NOMO-1 (cell line): ENCODE data around the gene SOHLH1.

Experiments used
- DNase-seq, 2 experiments: peaks; one replicate each; lab custom pipeline; 2025; ENCODE audit not compliant: unreplicated experiment in 2 of 2; lab: John Stamatoyannopoulos, UW

SOHLH1 gene

DNA sequence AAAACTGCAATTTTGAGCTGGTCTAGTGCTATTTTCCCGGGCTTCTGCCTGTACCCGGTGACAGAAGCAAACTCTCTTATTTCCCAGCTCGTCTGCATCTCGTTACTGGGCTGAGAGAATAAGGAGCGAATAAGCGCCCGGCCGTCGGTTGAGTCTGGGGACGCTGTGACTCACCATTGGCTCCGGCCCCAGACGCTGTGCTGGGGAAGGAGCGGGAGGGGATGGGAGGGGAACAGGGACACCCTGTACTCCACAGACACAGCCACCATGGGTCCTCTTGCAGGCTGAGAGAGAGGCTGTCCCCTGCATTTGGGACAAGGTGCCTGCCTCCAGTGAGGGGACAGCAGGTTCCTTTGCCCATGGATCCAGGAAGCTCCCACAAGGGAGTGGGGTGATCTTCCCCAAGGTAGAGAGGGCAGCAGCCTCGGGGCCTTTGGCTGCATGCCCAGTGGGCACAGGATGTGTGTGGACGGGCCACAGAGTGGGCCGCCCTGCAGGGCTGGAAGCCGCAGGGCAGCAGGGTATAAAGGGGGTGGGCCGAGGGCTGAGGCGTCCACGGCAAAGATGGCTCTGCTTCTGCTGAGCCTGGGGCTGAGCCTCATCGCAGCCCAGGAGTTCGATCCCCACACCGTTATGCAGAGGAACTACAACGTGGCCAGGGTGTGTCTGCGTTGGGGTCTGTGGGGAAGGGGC is 36.4 kb downstream of the SOHLH1 start, which contains the start of gene LCN9:
Gene LCN9 (plus strand): TSS at position 552 of the 693 bp plus-strand sequence. CDS start 13 bp downstream, at position 565.
- DNase-seq: no peak

DNA sequence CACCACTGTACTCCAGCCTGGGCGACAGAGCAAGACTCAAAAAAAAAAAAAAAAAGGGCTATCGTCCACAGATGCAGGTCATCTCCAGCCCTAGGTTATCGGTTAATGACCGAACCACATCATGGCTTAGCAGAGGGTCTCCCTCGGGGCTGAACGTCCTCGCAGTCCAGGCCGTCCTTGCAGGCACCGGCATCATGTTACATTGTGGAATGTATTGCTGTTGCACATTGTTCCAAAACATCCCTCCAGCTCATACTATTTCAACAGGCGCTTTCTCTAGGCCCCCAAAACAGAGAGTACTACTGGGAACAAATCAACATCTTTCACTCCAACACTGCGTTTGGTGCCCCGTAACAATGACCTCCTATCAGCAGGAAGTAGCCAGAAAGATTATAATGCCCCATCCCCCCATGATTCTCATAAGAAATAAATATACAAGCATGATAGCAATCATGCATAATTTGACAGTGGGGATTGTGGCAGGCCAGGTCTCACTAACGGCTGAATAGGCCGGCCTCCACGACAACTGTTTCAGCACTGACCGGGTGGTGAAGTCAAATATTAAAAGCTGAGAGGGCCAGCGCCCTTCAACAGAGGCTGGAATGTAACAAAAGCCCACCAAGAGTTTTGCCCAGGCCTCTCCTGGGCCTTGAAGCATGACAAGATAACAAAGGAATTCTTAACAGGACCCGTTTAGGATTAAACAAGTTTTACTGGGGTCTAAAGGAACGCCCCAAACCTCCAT is 37.3 kb downstream of the SOHLH1 start:
- DNase-seq: no peak

DNA sequence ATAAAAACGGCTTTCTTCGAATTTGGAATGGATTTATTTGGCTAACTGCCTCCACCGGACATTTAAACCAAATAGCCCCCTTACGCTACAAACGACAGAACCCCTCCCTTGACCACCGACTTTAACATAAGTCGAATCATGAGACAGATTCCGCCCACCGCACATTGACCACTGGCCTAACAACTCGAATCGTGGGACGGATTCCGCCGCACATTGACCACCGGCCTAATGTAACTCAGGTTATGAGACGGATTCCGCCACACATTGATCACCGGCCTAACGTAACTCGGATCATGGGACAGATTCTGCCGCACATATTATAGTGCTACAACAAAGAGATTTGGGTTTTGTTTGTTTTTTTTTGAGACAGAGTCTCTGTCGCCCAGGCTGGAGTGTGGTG is 38.9 kb downstream of the SOHLH1 start:
- no peak for DNase-seq

DNA sequence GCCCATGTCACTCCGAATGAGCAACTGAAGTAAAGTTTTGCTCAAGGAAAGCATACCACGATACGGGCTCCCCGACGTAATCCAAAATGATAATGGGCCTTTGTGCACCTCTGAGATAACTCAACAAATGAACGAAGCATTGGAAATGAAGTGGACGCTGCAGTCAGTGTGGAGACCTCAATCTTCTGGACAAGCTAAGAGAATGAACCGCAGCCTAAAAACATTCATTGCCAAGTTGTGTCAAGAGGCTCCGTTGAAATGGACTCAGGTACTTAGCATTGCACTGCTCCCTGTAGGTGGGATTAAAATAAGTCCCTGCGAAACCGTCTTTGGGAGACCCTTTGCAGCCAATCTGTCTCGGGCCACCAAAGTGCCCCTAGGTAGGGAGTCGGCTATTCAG is 40.0 kb downstream of the SOHLH1 start:
- DNase-seq: no peak

DNA sequence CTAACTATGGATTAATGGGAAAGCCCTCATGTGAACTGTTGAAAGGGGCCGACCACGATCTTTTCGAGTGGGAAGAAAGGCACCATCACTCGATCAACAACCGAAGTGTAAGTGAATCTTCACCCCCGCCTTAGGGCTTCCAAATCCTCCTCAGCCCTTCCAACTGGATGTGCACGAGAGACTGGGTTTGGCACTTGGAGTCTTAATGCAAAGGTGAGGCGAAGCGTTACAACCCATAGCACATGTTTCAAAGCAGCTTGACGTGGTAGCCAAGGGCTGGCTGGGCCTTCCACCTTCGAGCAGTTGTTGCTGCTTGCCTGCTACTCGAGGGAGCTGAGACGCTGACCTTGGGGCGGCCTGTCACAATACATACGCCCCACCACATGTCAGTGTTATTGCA is 41.9 kb downstream of the SOHLH1 start:
- DNase-seq: no peak

DNA sequence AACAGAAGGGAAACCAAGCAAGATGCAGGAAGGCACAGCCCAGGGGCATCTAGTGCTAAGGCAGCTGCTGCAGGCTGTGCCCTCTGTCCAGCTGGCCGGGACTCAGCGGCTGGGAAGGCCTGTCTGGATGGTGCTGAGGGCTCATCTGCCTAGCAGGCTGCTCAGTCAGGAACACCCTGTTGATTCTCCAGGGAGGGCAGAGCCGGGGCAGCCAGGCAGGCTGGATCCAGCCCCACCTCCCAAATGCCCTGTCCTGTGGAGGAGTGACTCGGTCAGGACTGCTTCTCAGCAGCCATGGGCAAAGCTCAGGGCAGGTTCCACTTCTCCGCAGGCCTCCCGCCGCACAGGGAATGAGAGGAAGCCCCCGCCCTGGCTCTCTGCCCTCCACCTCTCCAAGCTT is 44.0 kb downstream of the SOHLH1 start:
- DNase-seq: no peak

DNA sequence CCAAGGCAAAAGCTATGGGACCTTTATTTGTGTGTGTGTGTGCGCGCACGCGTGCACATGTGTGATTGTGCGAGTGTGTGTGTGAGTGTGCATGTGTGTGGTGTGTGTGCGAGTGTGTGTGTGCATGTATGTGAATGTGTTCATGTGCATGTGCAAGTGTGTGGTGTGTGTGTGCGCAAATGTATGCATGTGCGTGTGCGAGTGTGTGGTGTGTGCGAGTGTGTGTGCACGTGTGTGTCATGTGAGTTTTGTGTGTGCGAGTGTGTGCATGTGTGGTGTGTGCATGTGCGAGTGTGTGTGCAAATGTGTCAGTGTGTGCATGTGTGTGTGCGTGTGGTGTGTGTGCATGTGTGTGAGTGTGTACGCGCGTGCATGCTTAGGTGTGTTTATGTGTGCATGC is 48.9 kb downstream of the SOHLH1 start:
- no peak for DNase-seq

DNA sequence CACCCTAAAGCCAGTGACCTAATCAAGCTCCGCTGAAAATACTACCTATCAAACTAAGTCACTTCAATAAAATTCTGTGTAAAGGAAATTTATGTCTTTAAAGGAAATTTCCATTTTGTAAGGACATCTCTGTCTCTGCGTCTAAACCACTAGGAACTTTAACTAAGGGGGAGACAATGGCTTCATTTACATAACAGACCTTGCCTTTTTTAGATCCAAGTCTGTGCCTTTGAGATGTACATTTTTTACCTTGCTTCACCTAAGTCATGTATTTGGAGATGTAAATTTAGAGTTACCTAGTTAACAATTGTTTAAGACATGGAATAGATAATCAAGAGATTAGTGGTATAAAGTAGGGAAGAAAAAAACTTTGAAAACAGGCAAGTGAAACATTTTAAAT is 49.8 kb downstream of the SOHLH1 start:
- DNase-seq: no peak

DNA sequence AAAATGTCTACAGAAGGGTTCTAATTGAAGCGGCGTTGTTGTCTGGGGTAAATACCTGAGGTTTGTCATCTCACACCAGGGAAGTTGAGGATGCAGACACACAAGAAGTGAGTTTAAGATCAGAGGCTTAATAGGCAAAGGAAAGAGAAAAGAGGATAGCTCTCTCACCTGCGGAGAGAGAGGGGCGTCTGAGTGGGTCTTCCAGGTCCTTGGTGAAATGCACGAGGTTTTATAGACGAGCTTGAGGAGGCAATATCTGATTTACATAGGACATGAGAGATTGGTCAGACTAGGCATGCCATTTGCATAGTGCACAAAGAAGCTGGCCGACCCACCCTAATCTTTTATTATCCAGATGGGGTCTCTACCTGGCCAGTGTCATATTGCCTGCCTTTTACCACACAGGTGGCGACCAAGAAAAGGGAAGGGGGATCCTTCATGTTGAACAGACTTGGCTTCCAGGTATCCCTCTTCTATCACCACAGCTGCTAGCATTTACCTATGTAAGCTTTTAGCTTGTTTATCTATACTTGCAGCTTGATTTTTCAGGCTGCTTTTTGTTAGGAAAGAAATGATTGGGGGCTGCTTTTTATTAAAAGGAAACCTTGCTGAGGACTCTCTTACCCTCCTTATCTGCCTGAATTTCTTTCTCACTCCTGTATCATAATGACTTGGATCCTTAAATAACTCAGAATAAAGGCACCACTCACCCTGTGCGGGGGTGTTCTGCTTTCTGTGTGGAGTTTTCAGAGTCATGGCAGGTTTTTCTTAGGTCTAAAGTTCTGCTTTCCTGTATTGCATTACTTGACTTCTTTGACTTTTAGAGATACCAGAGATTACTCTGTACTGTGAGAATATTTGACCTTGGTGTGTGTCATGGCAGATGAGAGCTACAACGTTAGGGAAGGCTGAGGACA is 50.5 kb downstream of the SOHLH1 start:
- no peak for DNase-seq

DNA sequence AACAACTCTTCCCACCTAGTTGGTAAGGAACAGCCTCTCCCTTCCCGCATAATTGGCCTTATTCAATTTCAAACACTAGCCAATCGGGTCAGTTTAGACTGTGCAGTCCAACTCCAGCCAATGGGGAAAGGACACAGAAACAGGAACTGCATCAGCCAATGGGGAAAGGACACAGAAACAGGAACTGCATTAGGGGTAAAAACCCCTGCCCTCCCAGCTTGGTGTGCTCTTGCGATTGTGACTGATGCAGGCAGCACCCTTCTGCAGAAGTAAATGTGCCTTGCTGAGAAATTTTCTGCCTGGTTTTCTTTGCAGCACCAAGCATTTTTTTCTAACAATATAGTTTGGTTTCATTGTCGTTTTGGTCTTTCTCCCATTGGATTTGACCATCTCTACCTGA is 51.4 kb downstream of the SOHLH1 start:
- no peak for DNase-seq

DNA sequence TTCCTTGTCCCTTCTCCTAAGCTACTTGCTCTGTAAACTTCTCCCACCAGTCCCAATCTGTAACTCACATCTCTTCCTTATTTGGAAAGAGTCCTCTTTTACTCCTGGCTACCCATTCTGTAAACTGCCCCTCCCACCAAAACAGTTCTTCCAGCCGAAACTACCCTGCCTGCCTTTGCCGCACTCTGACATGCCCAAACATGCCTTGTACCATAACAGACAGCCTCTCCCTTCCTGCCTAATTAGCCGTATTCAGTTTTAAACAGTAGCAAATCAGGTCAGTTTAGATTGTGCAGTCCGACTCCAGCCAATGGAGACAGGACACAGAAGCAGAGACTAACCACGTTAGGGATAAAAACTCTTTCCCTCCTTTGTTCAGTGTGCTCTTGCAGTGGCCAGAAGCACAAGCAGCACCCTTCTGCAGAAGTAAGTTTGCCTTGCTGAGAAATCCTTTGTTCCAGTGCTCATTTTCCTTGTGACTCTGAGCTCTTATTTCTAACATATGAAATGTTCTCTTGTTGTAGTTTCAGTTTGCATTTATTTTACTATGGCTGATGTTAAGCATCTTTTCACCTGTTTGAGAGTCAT is 54.6 kb downstream of the SOHLH1 start:
- no peak for DNase-seq
